Activated B cell treated with CpG ODN at 0.5 μM for 24 hours (primary cell): ENCODE measurements around the gene ACVR2A. TPM values are rescaled to one million over a fixed set of nuclear protein-coding genes. Genes with fewer than 3 reads are reported as not detected.

Experiments
- ATAC-seq: fragments of 200-7000 bp; cut with Tn5 transposase; one replicate; pipeline ENCODE4 v1.10.0; 2021; ENCODE audit warnings: low read depth, mild to moderate bottlenecking, moderate library complexity
- CTCF ChIA-PET: fragments of 350-600 bp; sonication (Branson Sonifier 250); formaldehyde crosslinking; loops from one replicate; lab custom pipeline; 2021; ENCODE audit warnings: antibody characterized with exemption; lab: Charles Lee
- POLR2A ChIA-PET: fragments of 350-600 bp; sonication (Branson Sonifier 250); formaldehyde crosslinking; loops from one replicate; lab custom pipeline; 2021; ENCODE audit warnings: antibody characterized with exemption; lab: Charles Lee
- DNase-seq: peaks from one replicate; pipeline ENCODE4 v3.0.0; 2022
- H3K27ac Mint-ChIP-seq: one replicate; pipeline ENCODE4 v1.8.0; 2020; ENCODE audit warnings: mixed read lengths
- H3K27me3 Mint-ChIP-seq: one replicate; pipeline ENCODE4 v1.8.0; 2021; ENCODE audit warnings: mixed read lengths
- H3K36me3 Mint-ChIP-seq: one replicate; pipeline ENCODE4 v1.8.0; 2021; ENCODE audit warnings: low read depth, mixed read lengths
- H3K4me1 Mint-ChIP-seq: one replicate; pipeline ENCODE4 v1.8.0; 2021; ENCODE audit warnings: mixed read lengths
- H3K4me3 Mint-ChIP-seq: one replicate; pipeline ENCODE4 v1.8.0; 2020; ENCODE audit warnings: mild to moderate bottlenecking, mixed read lengths
- H3K9me3 Mint-ChIP-seq: one replicate; pipeline ENCODE4 v1.8.0; 2020; ENCODE audit warnings: mixed read lengths
- intact Hi-C: fragments of 100-400 bp; cut with micrococcal nuclease; formaldehyde crosslinking; loops from one replicate; pipeline ENCODE4 v1.15.1; 2024
- total RNA-seq: library from RNA; stranded (reverse); gene quantifications from 2 replicates; pipeline ENCODE4 v1.2.3, GENCODE V29; 2022
- TF ChIP-seq, protein P1 (sequence below): fragments of 200-600 bp; IDR thresholded peaks from one replicate; pipeline ENCODE4 v1.8.0; 2022; ENCODE audit warnings: antibody characterized with exemption, mild to moderate bottlenecking

The ACVR2A gene
- total RNA-seq, 1 donor from 2014 or later, result 2.8 TPM

- ChIA-PET POLR2A (no interaction called here), CTCF (interaction anchor here (1.5 kb wide), 1 partner anchor 10 kb away, joined by 4 read pairs; no protein-coding TSS in a partner anchor)
- no peak for ATAC-seq
- H3K4me3 Mint-ChIP-seq, result no peak overlapping the region
- H3K27ac Mint-ChIP-seq, result no peak overlapping the region
- TF ChIP-seq, protein P1, sequence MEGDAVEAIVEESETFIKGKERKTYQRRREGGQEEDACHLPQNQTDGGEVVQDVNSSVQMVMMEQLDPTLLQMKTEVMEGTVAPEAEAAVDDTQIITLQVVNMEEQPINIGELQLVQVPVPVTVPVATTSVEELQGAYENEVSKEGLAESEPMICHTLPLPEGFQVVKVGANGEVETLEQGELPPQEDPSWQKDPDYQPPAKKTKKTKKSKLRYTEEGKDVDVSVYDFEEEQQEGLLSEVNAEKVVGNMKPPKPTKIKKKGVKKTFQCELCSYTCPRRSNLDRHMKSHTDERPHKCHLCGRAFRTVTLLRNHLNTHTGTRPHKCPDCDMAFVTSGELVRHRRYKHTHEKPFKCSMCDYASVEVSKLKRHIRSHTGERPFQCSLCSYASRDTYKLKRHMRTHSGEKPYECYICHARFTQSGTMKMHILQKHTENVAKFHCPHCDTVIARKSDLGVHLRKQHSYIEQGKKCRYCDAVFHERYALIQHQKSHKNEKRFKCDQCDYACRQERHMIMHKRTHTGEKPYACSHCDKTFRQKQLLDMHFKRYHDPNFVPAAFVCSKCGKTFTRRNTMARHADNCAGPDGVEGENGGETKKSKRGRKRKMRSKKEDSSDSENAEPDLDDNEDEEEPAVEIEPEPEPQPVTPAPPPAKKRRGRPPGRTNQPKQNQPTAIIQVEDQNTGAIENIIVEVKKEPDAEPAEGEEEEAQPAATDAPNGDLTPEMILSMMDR, result no peak
- no peaks in the 10 kb centered on the region for H3K9me3 Mint-ChIP-seq
- H3K4me1 Mint-ChIP-seq, result no peaks in the 10 kb centered on the region
- intact Hi-C loops, result no loop called here
- H3K36me3 Mint-ChIP-seq, result no peaks in the 10 kb centered on the region
- DNase-seq, result no peak
- no peaks in the 10 kb centered on the region for H3K27me3 Mint-ChIP-seq
Observed at GRCh38 chr2:147925886-147926285, 81.1 kb downstream of the ACVR2A start.

- ChIA-PET POLR2A (no interaction called here), CTCF (interaction anchor here (1.2 kb wide), 1 partner anchor 16 kb away, joined by 3 read pairs; no protein-coding TSS in a partner anchor)
- no peaks in the 10 kb centered on the region for H3K9me3 Mint-ChIP-seq
- TF ChIP-seq, protein P1, result no peak
- intact Hi-C loops, result no loop called here
- H3K27me3 Mint-ChIP-seq, result no peaks in the 10 kb centered on the region
- DNase-seq (no peak), ATAC-seq (no peak)
- no peaks in the 10 kb centered on the region for H3K4me1 Mint-ChIP-seq
- H3K36me3 Mint-ChIP-seq, result peaks cover 2% of the 10 kb centered on the region
- no peak overlapping the region for H3K4me3 Mint-ChIP-seq
- H3K27ac Mint-ChIP-seq, result no peak overlapping the region
Observed at GRCh38 chr2:147927053-147927588, 82.3 kb downstream of the ACVR2A start.

DNA sequence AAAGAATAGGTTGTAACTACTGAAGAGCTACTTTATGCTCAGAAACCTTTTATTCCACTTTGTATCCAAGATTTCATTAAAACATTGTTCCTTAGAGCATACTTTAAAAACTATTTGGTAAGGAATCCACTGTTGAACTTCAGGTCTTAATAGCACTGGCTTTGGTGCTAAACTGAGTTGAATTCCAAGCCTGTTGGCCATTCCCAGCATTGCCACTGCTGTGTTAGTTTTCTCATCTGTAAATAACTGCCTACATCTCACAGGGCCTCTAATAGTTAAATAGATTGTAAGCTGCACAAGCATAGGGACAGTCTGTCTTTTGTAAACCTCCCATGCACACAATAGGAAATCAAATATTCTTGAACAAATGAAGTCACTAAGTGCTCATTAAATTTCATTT lies 89.1 kb downstream of the ACVR2A start:
- Mint-ChIP-seq H3K27ac (no peak overlapping the region), H3K4me1 (no peaks in the 10 kb centered on the region), H3K9me3 (no peaks in the 10 kb centered on the region), H3K4me3 (no peak overlapping the region), H3K27me3 (no peaks in the 10 kb centered on the region), H3K36me3 (peaks cover 48% of the 10 kb centered on the region)
- POLR2A ChIA-PET, result no interaction called here
- no peak for DNase-seq
- CTCF ChIA-PET, result interaction anchor here (0.6 to 0.9 kb wide), 2 partner anchors 97 to 852 kb away, joined by 3 to 4 read pairs; no protein-coding TSS in a partner anchor
- ATAC-seq, result no peak
- intact Hi-C loops, result no loop called here
- TF ChIP-seq, protein P1, result no peak

GRCh38 chr2:147934881-147935620 lies 90.2 kb downstream of the ACVR2A start:
- TF ChIP-seq, protein P1, result no peak
- peaks cover 49% of the 10 kb centered on the region for H3K36me3 Mint-ChIP-seq
- H3K27me3 Mint-ChIP-seq, result no peaks in the 10 kb centered on the region
- CTCF ChIA-PET, result interaction anchor here (0.7 to 3.6 kb wide), 5 partner anchors 10 to 1055 kb away, joined by 4 to 15 read pairs (median 5); no protein-coding TSS in a partner anchor
- H3K4me1 Mint-ChIP-seq, result no peaks in the 10 kb centered on the region
- POLR2A ChIA-PET, result no interaction called here
- DNase-seq (no peak), ATAC-seq (no peak)
- no peaks in the 10 kb centered on the region for H3K9me3 Mint-ChIP-seq
- intact Hi-C loops, result no loop called here
- H3K4me3 Mint-ChIP-seq, result no peak overlapping the region
- no peak overlapping the region for H3K27ac Mint-ChIP-seq

DNA sequence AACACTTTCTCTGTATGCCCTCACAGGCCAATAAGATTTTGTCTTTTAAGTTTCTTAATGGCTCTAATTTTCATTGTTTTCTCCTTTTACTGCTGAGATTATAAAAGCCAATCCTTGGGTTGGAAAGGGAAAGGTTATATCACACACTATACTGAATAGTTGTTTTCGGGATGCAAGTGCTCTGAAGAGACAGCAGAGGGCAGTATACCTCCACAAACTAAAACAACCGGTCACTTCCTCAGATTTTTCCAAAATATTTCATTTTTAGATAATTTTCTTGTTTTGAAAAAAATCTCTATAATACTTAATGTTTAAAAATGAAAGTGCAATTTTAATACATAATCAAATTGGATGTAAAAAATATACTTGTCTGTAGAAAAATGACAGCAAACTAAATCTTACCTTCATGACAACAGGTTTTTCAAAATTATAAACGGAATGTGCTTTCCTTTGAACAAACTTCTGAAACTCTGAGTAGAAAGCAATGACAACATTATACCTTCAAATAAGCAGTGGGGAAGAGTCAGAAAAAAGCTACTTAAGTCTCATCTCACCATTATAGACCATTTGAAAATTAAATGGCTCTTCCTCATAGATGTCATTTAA lies 93.0 kb downstream of the ACVR2A start:
- ATAC-seq (peak; percentile 37), DNase-seq (no peak)
- intact Hi-C loops, result loop anchor here (1.0 kb wide), 4 partner anchors 263 to 1622 kb away; no protein-coding TSS in a partner anchor
- Mint-ChIP-seq H3K27me3 (no peaks in the 10 kb centered on the region), H3K36me3 (peaks cover 63% of the 10 kb centered on the region), H3K4me1 (no peaks in the 10 kb centered on the region), H3K27ac (no peak overlapping the region), H3K9me3 (no peaks in the 10 kb centered on the region), H3K4me3 (no peak overlapping the region)
- ChIA-PET CTCF (interaction anchor here (0.9 to 3.6 kb wide), 3 partner anchors 572 to 1623 kb away, joined by 4 to 15 read pairs (median 9); no protein-coding TSS in a partner anchor), POLR2A (interaction anchor here (0.5 kb wide), 1 partner anchor 83 kb away, joined by 3 read pairs; the partner anchor contains the start of genes MBD5 and ORC4)
- TF ChIP-seq, protein P1, result peak; percentile 95
